ENCODE data around the gene FBXO21.

Gene FBXO21

GRCh38 chr12:117166107-117166506, 24.2 kb downstream of the FBXO21 start:
- H3K9ac ChIP-seq (ENCODE audit: low read length), result no peak overlapping the region
- TF ChIP-seq CTCF (IDR thresholded peaks at IDR 0.05; ENCODE audit: insufficient read depth, low read length, poor library complexity, severe bottlenecking) (no peak), EZH2phosphoT487 (conservative IDR thresholded peaks at IDR 0.05; ENCODE audit: low read length) (no peak)
- H3K9me3 ChIP-seq (ENCODE audit: insufficient read depth, low read length), result no peaks in the 10 kb centered on the region
- H3K9me2 ChIP-seq (replicated peaks; ENCODE audit: insufficient read depth, low read length), result no peaks in the 10 kb centered on the region
- no peak overlapping the region for H3K27ac ChIP-seq (ENCODE audit: low read depth, low read length)
- H3K36me3 ChIP-seq (ENCODE audit: low read length), result peaks cover 21% of the 10 kb centered on the region; the same call in 1 of the 2 replicates
- no peak overlapping the region for H3K4me3 ChIP-seq (ENCODE audit: insufficient read depth, low read length, poor library complexity, severe bottlenecking)
- no peaks in the 10 kb centered on the region for H3F3A ChIP-seq (ENCODE audit: insufficient read depth)
- no peaks in the 10 kb centered on the region for H3K79me2 ChIP-seq (ENCODE audit: insufficient read depth, low read length)
- no peak overlapping the region for H2AFZ ChIP-seq (ENCODE audit: low read depth, low read length, severe bottlenecking)
- H4K20me1 ChIP-seq (ENCODE audit: low read depth, low read length), result no peaks in the 10 kb centered on the region
- no peak overlapping the region for H3K4me2 ChIP-seq (ENCODE audit: low read depth, low read length, poor library complexity, severe bottlenecking)
- no peaks in the 10 kb centered on the region for H3K27me3 ChIP-seq (ENCODE audit: low read length)

- no peaks in the 10 kb centered on the region for H3K9me3 ChIP-seq (ENCODE audit: insufficient read depth, low read length)
- no peak overlapping the region for H3K9ac ChIP-seq (ENCODE audit: low read length)
- H3K4me3 ChIP-seq (ENCODE audit: insufficient read depth, low read length, poor library complexity, severe bottlenecking), result no peak overlapping the region
- H4K20me1 ChIP-seq (ENCODE audit: low read depth, low read length), result no peaks in the 10 kb centered on the region
- H3K79me2 ChIP-seq (ENCODE audit: insufficient read depth, low read length), result no peaks in the 10 kb centered on the region
- H3F3A ChIP-seq (ENCODE audit: insufficient read depth), result no peaks in the 10 kb centered on the region
- TF ChIP-seq EZH2phosphoT487 (conservative IDR thresholded peaks at IDR 0.05; ENCODE audit: low read length) (no peak), CTCF (IDR thresholded peaks at IDR 0.05; ENCODE audit: insufficient read depth, low read length, poor library complexity, severe bottlenecking) (no peak)
- H3K36me3 ChIP-seq (ENCODE audit: low read length), result peaks cover 17% of the 10 kb centered on the region; the same call in 1 of the 2 replicates
- no peaks in the 10 kb centered on the region for H3K9me2 ChIP-seq (replicated peaks; ENCODE audit: insufficient read depth, low read length)
- H3K27ac ChIP-seq (ENCODE audit: low read depth, low read length), result no peak overlapping the region
- H3K4me2 ChIP-seq (ENCODE audit: low read depth, low read length, poor library complexity, severe bottlenecking), result no peak overlapping the region
- no peaks in the 10 kb centered on the region for H3K27me3 ChIP-seq (ENCODE audit: low read length)
- no peak overlapping the region for H2AFZ ChIP-seq (ENCODE audit: low read depth, low read length, severe bottlenecking)
Measured at GRCh38 chr12:117165342-117165741, 24.9 kb downstream of the FBXO21 start.

GRCh38 chr12:117162633-117163032, 27.6 kb downstream of the FBXO21 start:
- no peaks in the 10 kb centered on the region for H3K9me3 ChIP-seq (ENCODE audit: insufficient read depth, low read length)
- no peak overlapping the region for H3K4me2 ChIP-seq (ENCODE audit: low read depth, low read length, poor library complexity, severe bottlenecking)
- H3K27me3 ChIP-seq (ENCODE audit: low read length), result no peaks in the 10 kb centered on the region
- no peak overlapping the region for H3K4me3 ChIP-seq (ENCODE audit: insufficient read depth, low read length, poor library complexity, severe bottlenecking)
- H4K20me1 ChIP-seq (ENCODE audit: low read depth, low read length), result no peaks in the 10 kb centered on the region
- no peaks in the 10 kb centered on the region for H3F3A ChIP-seq (ENCODE audit: insufficient read depth)
- no peaks in the 10 kb centered on the region for H3K9me2 ChIP-seq (replicated peaks; ENCODE audit: insufficient read depth, low read length)
- H3K27ac ChIP-seq (ENCODE audit: low read depth, low read length), result no peak overlapping the region
- H2AFZ ChIP-seq (ENCODE audit: low read depth, low read length, severe bottlenecking), result no peak overlapping the region
- no peaks in the 10 kb centered on the region for H3K79me2 ChIP-seq (ENCODE audit: insufficient read depth, low read length)
- no peak overlapping the region for H3K9ac ChIP-seq (ENCODE audit: low read length)
- no peak for TF ChIP-seq EZH2phosphoT487 (conservative IDR thresholded peaks at IDR 0.05; ENCODE audit: low read length)
- TF ChIP-seq CTCF (IDR thresholded peaks at IDR 0.05; ENCODE audit: insufficient read depth, low read length, poor library complexity, severe bottlenecking), result no peak
- H3K36me3 ChIP-seq (ENCODE audit: low read length), result peaks cover 17% of the 10 kb centered on the region; the same call in 1 of the 2 replicates
